ENCODE data around the gene GLRX3. TPM values are rescaled to one million over a fixed set of nuclear protein-coding genes. Genes with fewer than 3 reads are reported as not detected.

The GLRX3 gene
- polyA plus RNA-seq, 1 donor from 2014 or later, result 118 TPM

GRCh38 chr10:130167193-130167592 is 31.0 kb downstream of the GLRX3 start:
- no peak overlapping the region for H3K4me2 ChIP-seq (ENCODE audit: low read length)
- H3K27me3 ChIP-seq (ENCODE audit: insufficient read depth, low read depth, low read length), result no peaks in the 10 kb centered on the region
- H3K9ac ChIP-seq (ENCODE audit: low read length), result no peak overlapping the region
- H3K79me2 ChIP-seq (replicated peaks; ENCODE audit: insufficient read depth, low read length), result no peaks in the 10 kb centered on the region
- H3K36me3 ChIP-seq (ENCODE audit: insufficient read depth, low read length), result no peaks in the 10 kb centered on the region
- H3K9me3 ChIP-seq (ENCODE audit: low read length), result no peaks in the 10 kb centered on the region
- H3K4me3 ChIP-seq (ENCODE audit: low read length), result no peak overlapping the region
- no peaks in the 10 kb centered on the region for H3K9me2 ChIP-seq (ENCODE audit: insufficient read depth, low read length)
- H4K20me1 ChIP-seq (ENCODE audit: insufficient read depth), result no peaks in the 10 kb centered on the region
- no peak overlapping the region for H3K27ac ChIP-seq (ENCODE audit: low read length)
- TF ChIP-seq REST (IDR thresholded peaks at IDR 0.05; ENCODE audit: borderline replicate concordance) (no peak), MXI1 (conservative IDR thresholded peaks at IDR 0.05; ENCODE audit: poor library complexity, severe bottlenecking) (no peak), EZH2 (IDR thresholded peaks at IDR 0.05; ENCODE audit: borderline replicate concordance, insufficient read depth, low read length, poor library complexity, severe bottlenecking) (no peak), SMC3 (conservative IDR thresholded peaks at IDR 0.05; ENCODE audit: poor library complexity) (no peak), EP300 (conservative IDR thresholded peaks at IDR 0.05; ENCODE audit: poor library complexity, severe bottlenecking) (no peak), CTCF (IDR thresholded peaks at IDR 0.05; ENCODE audit: poor library complexity, severe bottlenecking) (no peak), TAF1 (IDR thresholded peaks at IDR 0.05; ENCODE audit: low read depth) (no peak), POLR2AphosphoS5 (IDR thresholded peaks at IDR 0.05) (no peak), RAD21 (conservative IDR thresholded peaks at IDR 0.05) (no peak)
- no peak overlapping the region for H2AFZ ChIP-seq (ENCODE audit: low read depth, low read length)
- H3F3A ChIP-seq (ENCODE audit: insufficient read depth, low read length, poor library complexity, severe bottlenecking), result peaks cover 9% of the 10 kb centered on the region

- Histone ChIP-seq H4K20me1 (ENCODE audit: insufficient read depth) (no peaks in the 10 kb centered on the region), H3K27ac (ENCODE audit: low read length) (no peak overlapping the region), H3K9me3 (ENCODE audit: low read length) (no peaks in the 10 kb centered on the region), H3K4me2 (ENCODE audit: low read length) (no peak overlapping the region), H3F3A (ENCODE audit: insufficient read depth, low read length, poor library complexity, severe bottlenecking) (peaks cover 9% of the 10 kb centered on the region), H3K4me3 (ENCODE audit: low read length) (no peak overlapping the region), H3K27me3 (ENCODE audit: insufficient read depth, low read depth, low read length) (no peaks in the 10 kb centered on the region), H3K79me2 (replicated peaks; ENCODE audit: insufficient read depth, low read length) (no peaks in the 10 kb centered on the region), H3K9me2 (ENCODE audit: insufficient read depth, low read length) (no peaks in the 10 kb centered on the region), H3K36me3 (ENCODE audit: insufficient read depth, low read length) (no peaks in the 10 kb centered on the region), H3K9ac (ENCODE audit: low read length) (no peak overlapping the region), H2AFZ (ENCODE audit: low read depth, low read length) (no peak overlapping the region)
- TF ChIP-seq RAD21 (conservative IDR thresholded peaks at IDR 0.05) (no peak), POLR2AphosphoS5 (IDR thresholded peaks at IDR 0.05) (no peak), EP300 (conservative IDR thresholded peaks at IDR 0.05; ENCODE audit: poor library complexity, severe bottlenecking) (no peak), CTCF (IDR thresholded peaks at IDR 0.05; ENCODE audit: poor library complexity, severe bottlenecking) (no peak), SMC3 (conservative IDR thresholded peaks at IDR 0.05; ENCODE audit: poor library complexity) (no peak), EZH2 (IDR thresholded peaks at IDR 0.05; ENCODE audit: borderline replicate concordance, insufficient read depth, low read length, poor library complexity, severe bottlenecking) (no peak), TAF1 (IDR thresholded peaks at IDR 0.05; ENCODE audit: low read depth) (no peak), REST (IDR thresholded peaks at IDR 0.05; ENCODE audit: borderline replicate concordance) (no peak), MXI1 (conservative IDR thresholded peaks at IDR 0.05; ENCODE audit: poor library complexity, severe bottlenecking) (no peak)
Measured at GRCh38 chr10:130167707-130168106, 31.5 kb downstream of the GLRX3 start.

All from neural cell (in vitro differentiated cells).